Measurements from ENCODE around the gene HEATR1.
"Not testable (repeated sequence)": the region's sequence is repeated elsewhere in the genome, so short reads cannot be mapped to it uniquely, and the experiment has no call there.

HEATR1 gene, protein sequence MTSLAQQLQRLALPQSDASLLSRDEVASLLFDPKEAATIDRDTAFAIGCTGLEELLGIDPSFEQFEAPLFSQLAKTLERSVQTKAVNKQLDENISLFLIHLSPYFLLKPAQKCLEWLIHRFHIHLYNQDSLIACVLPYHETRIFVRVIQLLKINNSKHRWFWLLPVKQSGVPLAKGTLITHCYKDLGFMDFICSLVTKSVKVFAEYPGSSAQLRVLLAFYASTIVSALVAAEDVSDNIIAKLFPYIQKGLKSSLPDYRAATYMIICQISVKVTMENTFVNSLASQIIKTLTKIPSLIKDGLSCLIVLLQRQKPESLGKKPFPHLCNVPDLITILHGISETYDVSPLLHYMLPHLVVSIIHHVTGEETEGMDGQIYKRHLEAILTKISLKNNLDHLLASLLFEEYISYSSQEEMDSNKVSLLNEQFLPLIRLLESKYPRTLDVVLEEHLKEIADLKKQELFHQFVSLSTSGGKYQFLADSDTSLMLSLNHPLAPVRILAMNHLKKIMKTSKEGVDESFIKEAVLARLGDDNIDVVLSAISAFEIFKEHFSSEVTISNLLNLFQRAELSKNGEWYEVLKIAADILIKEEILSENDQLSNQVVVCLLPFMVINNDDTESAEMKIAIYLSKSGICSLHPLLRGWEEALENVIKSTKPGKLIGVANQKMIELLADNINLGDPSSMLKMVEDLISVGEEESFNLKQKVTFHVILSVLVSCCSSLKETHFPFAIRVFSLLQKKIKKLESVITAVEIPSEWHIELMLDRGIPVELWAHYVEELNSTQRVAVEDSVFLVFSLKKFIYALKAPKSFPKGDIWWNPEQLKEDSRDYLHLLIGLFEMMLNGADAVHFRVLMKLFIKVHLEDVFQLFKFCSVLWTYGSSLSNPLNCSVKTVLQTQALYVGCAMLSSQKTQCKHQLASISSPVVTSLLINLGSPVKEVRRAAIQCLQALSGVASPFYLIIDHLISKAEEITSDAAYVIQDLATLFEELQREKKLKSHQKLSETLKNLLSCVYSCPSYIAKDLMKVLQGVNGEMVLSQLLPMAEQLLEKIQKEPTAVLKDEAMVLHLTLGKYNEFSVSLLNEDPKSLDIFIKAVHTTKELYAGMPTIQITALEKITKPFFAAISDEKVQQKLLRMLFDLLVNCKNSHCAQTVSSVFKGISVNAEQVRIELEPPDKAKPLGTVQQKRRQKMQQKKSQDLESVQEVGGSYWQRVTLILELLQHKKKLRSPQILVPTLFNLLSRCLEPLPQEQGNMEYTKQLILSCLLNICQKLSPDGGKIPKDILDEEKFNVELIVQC (N-terminal part only)

DNA sequence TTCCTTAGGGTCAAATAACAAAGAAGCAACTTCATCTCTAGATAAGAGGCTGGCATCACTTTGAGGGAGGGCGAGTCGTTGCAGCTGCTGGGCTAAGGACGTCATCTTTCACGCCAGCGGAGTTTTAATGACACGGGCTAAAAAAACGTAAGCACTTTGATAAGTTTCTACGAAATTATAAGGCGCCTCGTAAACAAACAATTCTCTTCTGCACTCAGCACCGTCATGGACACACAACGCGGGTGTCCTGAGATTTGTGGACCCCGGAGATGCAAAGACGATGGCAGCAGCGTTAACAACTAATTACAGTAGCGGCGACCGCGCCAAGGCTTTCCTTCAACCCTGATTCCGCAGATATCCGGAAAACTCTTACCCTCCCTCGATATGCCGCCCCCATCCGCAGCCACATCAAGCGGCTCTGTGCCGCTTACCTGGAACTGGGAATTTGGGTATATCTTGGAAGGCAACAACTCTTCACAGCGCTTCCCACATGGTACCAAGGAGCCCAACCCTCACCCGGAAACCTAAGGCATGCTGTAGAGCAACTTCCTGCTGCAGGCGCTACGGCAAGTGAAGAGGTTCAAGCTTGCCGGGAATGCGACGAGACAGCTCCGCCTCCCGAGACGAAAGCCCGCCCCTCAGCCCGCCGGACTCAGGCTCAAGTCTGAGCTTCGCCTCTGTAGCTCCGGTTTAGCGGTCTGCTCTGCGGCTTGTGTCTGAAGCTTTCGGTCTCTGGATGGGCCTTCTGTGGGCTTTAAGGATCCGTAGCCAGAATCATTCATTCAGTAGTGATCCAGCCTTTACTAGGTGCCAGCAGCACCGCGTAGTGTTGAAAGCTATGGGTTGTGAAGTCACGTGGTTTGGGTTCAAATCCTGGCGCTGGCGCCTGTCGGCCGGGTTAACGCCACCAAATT lies at the start of gene HEATR1:
Gene HEATR1 (minus strand): TSS at position 526 of the 914 bp plus-strand sequence. CDS start 421 bp downstream, at position 105.
- peak; percentile 89 for DNase-seq (ENCODE audit: low read depth)

GRCh38 chr1:236645016-236645680 lies 40.8 kb upstream of the HEATR1 start:
- DNase-seq (ENCODE audit: low read depth), result no peak
- H3K4me3 ChIP-seq (ENCODE audit: low read depth, low read length), result no peak overlapping the region

More for the DNA sequence above, at the start of gene HEATR1:
- H3K4me3 ChIP-seq (ENCODE audit: low read depth, low read length), result peak within 1 kb of the TSS; percentile 97

GRCh38 chr1:236642763-236643162 lies 38.4 kb upstream of the HEATR1 start:
- H3K4me3 ChIP-seq (ENCODE audit: low read depth, low read length), result no peak overlapping the region

DNA sequence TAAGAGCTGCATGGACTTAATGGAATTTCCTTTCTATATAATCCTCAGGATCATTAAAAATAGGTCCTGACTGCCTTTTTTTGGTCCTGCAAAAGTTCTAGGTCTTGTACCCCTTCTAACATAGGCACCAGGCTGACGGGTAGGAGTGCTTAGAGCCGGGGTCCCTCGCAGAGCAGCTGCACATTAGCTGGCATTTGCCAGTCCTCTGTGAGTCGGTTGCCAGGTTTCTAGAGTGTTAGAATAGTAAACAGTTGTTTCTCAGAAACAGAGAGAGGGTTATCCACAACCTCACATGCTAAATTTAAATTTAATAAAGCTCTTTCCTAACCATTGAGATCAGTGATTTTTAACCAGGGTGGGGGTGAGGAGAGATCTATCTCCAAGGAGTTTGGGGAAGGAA lies 35.4 kb upstream of the HEATR1 start:
- H3K4me3 ChIP-seq (ENCODE audit: low read depth, low read length), result no peak overlapping the region
- DNase-seq (ENCODE audit: low read depth), result no peak

More at GRCh38 chr1:236642763-236643162, 38.4 kb upstream of the HEATR1 start:
- no peak for DNase-seq (ENCODE audit: low read depth)

- no peak for DNase-seq (ENCODE audit: low read depth)
- H3K4me3 ChIP-seq (ENCODE audit: low read depth, low read length), result no peak overlapping the region
Measured at GRCh38 chr1:236638945-236639344, 34.6 kb upstream of the HEATR1 start.

DNA sequence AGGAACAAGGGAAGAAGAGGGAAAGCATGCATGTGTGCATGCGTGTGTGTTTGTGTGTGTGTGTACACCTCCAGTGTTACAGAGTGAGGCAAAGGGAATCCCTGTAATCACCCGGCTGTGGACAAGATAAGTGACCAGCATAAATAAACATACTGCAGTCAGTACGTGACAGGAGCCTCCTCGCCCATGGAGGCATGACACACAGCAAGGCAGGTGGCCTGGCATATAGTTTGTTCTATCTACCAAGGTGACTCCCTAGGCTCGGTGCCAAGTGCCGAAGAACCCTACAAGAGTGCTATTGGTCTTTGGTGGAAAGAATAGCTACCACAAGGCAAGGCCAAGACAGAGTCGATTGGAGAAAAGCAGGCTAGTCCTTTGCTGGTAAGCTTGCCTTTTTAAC lies 31.7 kb upstream of the HEATR1 start:
- DNase-seq (ENCODE audit: low read depth), result no peak
- H3K4me3 ChIP-seq (ENCODE audit: low read depth, low read length), result no peak overlapping the region

- DNase-seq (ENCODE audit: low read depth), result no peak
- no peak overlapping the region for H3K4me3 ChIP-seq (ENCODE audit: low read depth, low read length)
Measured at GRCh38 chr1:236627727-236628408, 23.6 kb upstream of the HEATR1 start.

DNA sequence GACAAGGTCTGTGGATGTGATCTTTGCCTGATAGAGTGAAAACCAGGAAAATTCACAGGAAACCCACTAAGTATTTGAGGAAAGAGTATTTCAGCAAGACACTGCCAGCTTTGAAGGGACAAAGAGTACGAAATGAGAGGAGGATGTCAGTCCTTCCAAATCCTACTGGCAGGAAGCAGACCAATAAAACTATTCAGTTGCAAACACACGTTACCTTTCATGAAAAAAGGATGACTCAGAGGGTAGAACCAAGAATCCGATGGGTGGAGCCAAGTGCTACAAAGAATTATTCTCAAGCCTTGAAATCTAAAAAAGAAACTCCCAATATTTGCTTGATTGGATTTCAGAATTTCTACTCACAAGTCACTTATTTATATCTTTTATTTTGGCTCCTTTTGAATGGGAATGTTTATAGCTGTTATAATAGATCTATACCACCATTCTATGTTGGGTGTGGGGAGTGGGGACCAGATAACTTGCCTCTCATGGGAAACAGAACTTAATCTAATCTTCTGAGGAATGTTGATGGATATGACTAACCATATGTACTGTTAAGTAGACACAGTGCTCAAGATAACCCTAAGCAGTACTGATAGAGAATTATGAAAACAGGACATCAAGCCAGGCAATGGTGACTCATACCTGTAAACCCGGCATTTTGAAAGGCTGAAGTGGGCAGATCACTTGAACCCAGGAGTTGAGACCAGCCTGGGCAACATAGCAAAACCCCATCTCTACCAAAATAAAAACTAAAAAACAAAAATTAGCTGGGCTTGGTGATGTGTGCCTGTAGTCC lies 19.3 kb upstream of the HEATR1 start:
- no peak overlapping the region for H3K4me3 ChIP-seq (ENCODE audit: low read depth, low read length)
- no peak for DNase-seq (ENCODE audit: low read depth)

GRCh38 chr1:236622407-236622806 lies 18.1 kb upstream of the HEATR1 start:
- DNase-seq (ENCODE audit: low read depth), result no peak
- no peak overlapping the region for H3K4me3 ChIP-seq (ENCODE audit: low read depth, low read length)

DNA sequence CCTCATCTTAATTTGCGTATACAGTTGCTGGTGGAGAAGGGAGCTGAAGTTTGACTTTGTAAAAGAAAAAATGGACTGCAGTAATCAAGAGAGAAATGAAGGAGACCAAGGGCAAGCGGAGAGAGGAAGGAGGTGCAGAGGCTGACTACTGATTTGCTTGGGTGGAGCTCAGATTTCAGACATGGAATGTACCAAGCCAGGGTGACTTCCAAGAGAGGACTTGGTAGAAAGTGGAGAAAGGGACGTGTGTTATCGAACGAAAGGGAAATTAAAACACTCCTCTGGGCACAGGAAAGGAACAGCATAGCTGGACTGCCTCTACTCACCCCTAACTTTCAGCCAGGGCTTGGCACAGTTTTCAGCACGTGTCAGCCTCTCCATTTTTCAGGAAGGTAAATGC lies 15.1 kb upstream of the HEATR1 start:
- no peak overlapping the region for H3K4me3 ChIP-seq (ENCODE audit: low read depth, low read length)
- DNase-seq (ENCODE audit: low read depth), result no peak

DNA sequence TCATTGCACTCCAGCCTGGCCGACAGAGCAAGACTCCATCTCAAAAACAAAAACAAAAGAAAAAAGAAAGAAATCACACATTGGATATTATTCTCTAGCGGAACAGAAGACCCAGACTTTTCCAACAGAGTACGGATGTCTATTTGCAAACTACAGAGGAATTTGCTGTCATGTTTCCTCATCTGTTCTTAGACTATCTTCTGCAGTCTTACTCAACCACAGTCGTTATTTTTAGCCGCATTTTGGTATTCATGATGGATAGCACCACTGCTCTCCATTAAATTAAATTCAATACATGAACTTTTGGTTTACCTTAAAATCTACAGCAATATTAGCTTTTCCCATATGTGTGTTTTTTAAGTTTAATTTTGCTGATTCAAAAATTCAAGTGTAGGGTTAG lies 14.2 kb upstream of the HEATR1 start:
- DNase-seq (ENCODE audit: low read depth), result no peak

DNA sequence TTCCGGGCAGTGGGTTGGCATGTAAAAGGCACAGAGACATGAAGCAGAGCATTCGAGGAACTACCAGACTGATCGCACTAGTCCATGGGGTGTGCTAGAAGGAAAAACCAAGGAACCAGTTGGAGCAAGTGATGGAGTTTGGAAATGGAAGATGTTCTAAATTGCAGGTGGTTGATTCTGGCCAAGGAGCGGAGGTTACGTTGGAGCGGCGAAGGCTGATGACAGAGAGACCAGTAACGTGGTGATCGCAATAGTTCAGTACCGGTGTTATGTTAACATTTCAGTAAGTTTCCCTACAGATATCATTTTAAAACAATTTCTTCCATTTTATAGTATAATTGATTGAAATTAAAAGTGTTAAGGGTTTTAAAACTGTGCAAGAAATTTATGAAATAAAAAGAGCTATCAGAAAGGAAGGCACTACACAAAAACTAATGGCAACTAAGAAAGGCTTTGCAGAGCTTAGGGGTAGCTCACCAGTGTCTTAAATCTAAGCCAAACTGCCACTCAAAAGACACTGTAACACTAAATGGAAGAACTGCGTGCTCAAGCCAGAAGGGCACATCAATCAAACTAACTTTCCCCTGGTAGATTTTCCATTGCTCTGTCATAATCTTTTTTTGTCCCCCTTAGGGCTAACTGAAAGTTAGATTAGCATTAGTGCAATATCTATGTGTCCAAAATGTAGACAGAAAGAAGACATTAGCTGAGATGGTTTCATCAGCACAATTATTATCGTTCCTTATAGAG lies 11.3 kb upstream of the HEATR1 start:
- H3K4me3 ChIP-seq (ENCODE audit: low read depth, low read length), result no peak overlapping the region

More for the DNA sequence above, 14.2 kb upstream of the HEATR1 start:
- no peak overlapping the region for H3K4me3 ChIP-seq (ENCODE audit: low read depth, low read length)

DNA sequence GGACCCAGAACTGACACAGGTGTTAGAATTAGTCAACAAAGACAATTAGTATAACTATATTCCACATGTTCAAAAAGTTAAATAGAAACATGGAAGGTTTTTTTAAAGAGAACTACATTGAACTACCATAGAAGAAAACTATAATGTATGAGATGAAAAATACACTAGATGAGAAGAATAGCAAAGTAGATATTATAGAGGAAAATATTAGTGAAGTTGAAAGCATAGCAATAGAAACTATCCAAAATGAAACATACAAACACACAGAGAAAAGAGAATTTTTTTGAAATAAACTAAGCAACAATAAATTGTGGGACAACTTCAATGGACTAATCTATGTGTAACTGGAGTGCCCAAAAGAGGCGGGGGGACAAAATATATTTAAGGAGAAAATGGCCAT lies 8.0 kb upstream of the HEATR1 start:
- H3K4me3 ChIP-seq (ENCODE audit: low read depth, low read length), result no peak overlapping the region
- no peak for DNase-seq (ENCODE audit: low read depth)

More for the DNA sequence above, 11.3 kb upstream of the HEATR1 start:
- DNase-seq (ENCODE audit: low read depth), result no peak

DNA sequence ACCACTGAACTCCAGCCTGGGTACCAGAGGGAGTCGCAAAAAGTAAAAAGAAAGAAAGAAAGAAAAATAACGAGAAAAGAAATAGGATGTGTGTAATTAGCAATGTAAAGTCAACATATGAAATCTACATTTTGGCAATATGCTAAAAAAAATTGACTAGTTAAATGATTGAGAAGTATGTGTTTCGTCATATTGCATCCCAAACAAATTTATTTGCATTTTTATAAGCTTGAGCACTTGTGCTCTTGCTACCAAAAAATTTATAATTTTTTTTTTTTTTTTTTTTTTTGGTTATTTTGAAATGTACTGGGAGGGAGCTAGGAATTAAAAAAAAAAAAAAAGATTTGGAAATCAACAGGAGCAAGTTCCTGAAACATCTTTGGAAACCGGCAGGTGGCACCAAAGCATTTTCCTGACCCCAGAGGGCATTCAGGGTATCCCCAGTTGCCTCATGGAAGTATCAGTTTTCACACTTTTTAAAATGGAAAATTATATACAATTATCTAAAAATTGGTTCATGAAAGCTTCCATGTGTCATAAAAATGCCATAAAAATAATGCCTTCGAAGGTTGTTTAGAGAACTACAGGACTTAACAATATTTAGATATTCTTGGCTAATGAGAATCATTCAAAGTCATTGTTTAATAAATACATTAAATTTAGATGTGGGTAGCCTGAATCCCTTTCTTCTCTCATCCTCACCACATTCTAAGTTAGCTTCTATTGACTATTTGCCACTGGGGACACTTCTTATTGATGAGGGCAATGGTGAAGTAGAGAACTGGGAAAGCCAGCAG lies 4.8 kb upstream of the HEATR1 start:
- peak; percentile 3 for DNase-seq (ENCODE audit: low read depth)
- H3K4me3 ChIP-seq (ENCODE audit: low read depth, low read length), result no peak overlapping the region

GRCh38 chr1:236607597-236607996 lies 3.3 kb upstream of the HEATR1 start:
- H3K4me3 ChIP-seq (ENCODE audit: low read depth, low read length), result not testable (repeated sequence)

More at GRCh38 chr1:236607597-236607996, 3.3 kb upstream of the HEATR1 start:
- DNase-seq (ENCODE audit: low read depth), result not testable (repeated sequence)

All from skeletal muscle cell (primary cell).